Retinal pigment epithelial cell (primary cell): ENCODE results near the gene SH3TC2.

ENCODE experiments used
- DNase-seq: peaks from one replicate; pipeline ENCODE4 v3.0.0-alpha.2; 2010; ENCODE audit warnings: low read depth
- H3K4me3 ChIP-seq: 2 replicates; pipeline ENCODE4 v1.5.1; 2011; ENCODE audit warnings: mild to moderate bottlenecking, low read length, control low read depth, moderate library complexity
- CTCF ChIP-seq: conservative IDR thresholded peaks from 2 replicates; pipeline ENCODE4 v1.5.1; 2011; ENCODE audit warnings: low read depth, low read length, control low read depth, inconsistent platforms

Gene SH3TC2

DNA sequence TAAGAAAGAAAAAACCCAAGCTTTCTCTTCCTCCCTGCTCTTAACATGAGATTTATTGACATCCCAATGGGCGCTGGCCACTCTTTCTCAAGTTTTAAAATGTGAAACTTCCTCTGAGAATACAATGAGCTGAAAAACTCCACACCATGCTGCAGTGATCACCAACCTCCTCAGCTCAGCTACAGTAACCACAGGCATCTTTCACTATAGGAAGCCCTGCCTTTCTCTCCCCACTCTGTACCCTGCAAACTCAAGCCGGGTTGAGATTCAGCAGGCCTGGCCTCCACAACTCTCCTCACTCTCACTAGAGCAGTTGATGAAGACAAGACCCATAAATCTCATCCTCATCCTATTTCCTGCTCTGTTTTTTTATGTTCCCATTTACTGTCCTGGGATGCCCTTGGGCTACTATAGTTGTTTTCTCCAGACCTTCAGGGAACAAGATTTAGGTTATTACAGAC is 48.3 kb downstream of the SH3TC2 start:
- no peak for TF ChIP-seq CTCF
- DNase-seq = no peak
- H3K4me3 ChIP-seq = no peak overlapping the region

- no peak overlapping the region for H3K4me3 ChIP-seq
- no peak for TF ChIP-seq CTCF
- DNase-seq = no peak
Observed at GRCh38 chr5:149013796-149014195, 49.1 kb downstream of the SH3TC2 start.

GRCh38 chr5:149012350-149012749 is 50.5 kb downstream of the SH3TC2 start:
- no peak for TF ChIP-seq CTCF
- no peak for DNase-seq
- no peak overlapping the region for H3K4me3 ChIP-seq

DNA sequence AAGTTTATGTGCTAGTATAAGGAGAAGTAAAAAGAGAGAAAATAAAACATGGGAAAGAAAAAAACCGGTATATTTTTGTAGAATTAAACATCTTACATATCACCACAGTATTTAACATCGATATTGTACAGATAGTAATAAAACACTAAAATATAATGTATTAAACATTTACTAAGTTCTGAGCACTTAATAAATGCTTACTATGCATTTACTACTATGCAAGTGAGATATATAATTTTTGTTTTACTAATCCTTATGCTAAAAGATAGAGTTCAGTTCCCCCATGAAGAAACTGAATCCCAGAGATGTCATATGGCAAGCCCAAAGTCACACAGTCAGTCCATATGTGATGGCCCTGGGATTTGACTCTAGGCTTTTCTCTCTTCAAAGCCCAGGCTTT is 51.1 kb downstream of the SH3TC2 start:
- no peak for DNase-seq
- TF ChIP-seq CTCF = no peak
- no peak overlapping the region for H3K4me3 ChIP-seq

DNA sequence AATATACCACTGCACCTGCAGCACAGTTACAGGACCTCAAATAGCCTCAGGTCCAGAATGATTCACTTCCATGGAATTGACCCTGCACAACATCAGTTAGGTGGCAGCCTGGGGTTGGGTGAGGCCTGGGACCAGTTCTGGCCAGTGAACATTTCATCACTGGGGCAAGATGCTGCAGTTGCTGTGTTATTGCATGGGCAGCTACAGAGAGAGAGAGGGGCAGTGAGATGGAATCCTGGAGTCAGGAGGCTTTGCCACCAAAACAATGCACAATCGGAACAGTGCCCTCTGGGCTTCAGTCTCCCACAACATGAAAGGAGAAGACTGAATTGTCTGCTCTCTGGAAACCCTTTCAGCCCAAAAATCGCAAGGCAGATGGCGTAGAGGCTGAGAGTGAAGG is 51.8 kb downstream of the SH3TC2 start:
- no peak for DNase-seq
- H3K4me3 ChIP-seq = no peak overlapping the region
- no peak for TF ChIP-seq CTCF

DNA sequence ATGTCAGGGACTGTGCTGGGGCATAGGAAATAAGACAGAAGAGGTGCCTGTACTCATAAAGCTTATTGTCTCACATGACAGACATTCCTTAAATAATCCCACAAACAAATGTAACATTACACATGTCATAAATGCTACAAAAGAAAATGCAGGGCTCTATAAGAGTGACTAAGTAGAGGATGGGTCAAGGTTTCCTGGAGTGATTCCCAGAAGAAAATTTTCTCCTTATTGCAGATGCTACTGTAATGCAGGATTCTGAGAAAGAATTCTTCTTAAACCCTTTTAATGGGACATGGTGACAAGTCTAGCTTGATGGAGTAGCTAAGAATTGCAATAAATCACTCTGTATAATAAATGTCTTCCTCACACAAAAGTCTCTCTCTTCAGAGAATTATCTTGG is 55.7 kb downstream of the SH3TC2 start:
- no peak for TF ChIP-seq CTCF
- no peak overlapping the region for H3K4me3 ChIP-seq
- no peak for DNase-seq

DNA sequence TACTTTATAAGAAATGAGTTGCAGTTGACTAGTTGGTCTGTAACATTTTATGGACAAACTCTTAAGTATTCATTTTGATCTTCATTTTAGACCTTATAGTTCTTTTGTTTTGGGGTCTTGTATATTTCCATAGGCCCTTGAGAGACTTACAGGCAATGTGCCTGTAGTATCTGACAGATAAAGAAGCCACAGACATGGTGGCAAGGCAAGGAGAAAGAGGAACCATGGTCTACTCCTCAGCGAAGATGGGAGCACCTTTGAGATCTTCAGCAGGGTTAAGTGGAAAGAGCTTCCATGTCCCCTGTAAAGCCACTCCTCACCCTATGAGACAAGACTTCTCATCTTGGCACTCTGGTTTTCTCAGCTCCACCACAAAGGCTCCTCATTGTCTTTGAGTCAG is 56.4 kb downstream of the SH3TC2 start:
- TF ChIP-seq CTCF = no peak
- H3K4me3 ChIP-seq = no peak overlapping the region
- no peak for DNase-seq
